Suppressor macrophage treated with lipopolysaccharide for 1 hour (primary cell): Measurements from ENCODE around the gene ALDH3B2.

Experiments
- DNase-seq, 3 donors: peaks; one replicate each; pipeline ENCODE4 v3.0.0-alpha.2; 2020 to 2022

The ALDH3B2 gene

DNA sequence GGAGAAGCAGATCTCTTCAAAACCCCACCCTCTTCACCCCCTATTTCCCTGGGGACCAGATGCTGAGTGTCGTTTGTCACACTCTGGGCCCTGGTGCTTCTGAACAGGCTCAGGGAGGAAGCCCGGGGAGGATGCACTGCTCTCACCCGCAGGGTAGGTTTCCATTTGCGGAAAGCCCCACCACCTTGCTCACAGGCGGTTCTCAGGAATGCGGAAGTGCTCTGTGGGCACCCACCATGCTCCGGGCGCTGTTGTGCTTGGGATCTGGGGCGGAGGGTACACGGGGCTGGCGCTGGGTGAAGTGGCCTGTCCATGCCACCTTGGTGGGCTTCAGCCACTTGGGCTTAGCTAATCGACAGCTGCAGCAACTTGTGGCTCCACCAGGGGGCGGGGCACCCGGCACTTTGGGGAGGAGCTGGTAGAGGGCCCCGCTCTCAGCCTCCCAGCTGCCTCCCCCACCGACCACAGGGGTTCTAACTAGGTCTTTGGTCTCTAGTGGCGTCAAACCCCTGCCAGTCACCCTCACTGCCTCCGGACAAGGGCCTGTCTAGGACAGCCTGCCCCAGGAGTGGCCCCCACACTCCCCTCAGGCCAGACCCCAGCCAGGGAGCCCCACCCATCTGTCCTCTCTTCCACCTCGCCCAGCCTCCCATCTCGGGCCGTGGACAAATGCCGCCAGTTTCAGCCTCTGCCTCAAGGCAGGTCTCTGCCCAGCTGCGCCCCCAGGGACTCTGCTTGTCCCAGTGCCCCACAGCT, 60.3 kb downstream of the ALDH3B2 start:
- peak; percentile 80 to 84 (median 80) for DNase-seq

DNA sequence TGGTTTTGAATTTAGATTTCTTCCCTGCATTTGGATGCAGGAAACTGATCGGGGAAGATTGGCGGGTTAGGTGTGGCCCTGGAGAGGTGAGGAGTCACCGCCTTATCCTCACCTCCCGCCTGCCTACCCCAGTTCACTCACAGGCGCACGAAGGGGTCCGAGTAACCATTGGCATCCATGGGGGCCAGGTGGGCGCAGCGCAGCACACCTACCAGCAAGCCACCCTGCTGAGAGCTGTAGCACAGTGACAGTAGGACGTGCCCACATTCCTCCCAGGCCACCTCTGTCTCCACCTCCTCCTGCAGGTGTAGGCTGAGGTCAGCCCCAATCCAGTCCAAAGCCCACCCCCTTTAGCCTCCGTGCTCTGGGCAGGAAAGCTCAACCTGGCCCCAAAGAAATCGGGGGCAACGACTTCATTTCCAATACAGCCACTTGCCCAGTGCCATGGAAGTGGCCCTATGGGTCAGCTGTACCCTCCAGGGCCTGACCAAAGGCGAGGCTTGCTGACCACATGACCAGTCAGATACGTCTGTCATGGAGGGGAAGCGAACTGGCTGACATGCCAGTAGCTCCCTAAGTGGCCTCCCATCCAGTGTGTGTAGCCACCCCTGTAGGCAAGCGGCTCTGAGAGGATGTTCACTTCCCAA, 61.0 kb downstream of the ALDH3B2 start:
- DNase-seq, result no peak

DNA sequence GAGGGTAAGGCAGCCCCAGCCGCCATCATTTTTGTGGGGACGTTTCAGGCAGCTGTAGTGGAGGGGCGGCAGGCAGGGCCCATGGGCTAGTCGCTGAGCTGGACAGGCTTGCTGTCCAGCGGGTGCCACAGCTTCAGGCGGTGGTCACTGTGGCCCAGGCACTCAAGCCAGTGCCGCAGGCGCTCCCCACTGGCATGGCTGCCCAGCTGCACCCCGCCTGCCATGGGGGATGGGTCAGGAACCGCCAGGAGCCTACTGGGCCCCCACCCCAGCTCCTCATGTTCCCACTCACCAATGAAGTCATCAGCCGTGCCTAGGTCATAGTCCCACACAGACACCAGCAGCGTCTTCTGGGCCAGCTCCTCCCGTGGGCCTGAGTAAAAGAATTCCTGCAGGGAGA, 61.7 kb downstream of the ALDH3B2 start:
- no peak for DNase-seq
